ENCODE results near the gene TAC3.
"Not testable (repeated sequence)": the region's sequence is repeated elsewhere in the genome, so short reads cannot be mapped to it uniquely, and the experiment has no call there.

Gene TAC3

GRCh38 chr12:56982578-56983236 is 33.6 kb downstream of the TAC3 start:
- DNase-seq (ENCODE audit: low spot score) = not testable (repeated sequence)

- DNase-seq (ENCODE audit: low spot score) = no peak
Measured at GRCh38 chr12:56980941-56981530, 35.3 kb downstream of the TAC3 start.

DNA sequence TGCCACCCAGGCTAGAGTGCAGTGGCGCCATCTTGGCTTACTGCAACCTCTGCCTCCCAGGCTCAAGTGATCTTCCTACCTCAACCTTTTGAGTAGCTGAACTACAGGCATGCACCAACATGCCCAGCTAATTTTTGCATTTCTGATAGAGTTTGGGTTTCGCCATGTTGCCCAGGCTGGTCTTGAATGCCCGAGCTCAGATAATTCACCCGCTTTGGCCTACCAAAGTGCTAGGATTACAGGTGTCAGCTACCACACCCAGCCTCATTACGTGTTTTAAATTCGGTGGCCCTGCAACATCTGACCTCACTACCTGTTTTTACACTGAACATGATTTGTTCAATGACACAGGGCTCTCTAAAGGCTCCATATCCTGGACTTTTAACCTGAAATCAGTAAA is 36.1 kb downstream of the TAC3 start:
- DNase-seq (ENCODE audit: low spot score) = no peak

DNA sequence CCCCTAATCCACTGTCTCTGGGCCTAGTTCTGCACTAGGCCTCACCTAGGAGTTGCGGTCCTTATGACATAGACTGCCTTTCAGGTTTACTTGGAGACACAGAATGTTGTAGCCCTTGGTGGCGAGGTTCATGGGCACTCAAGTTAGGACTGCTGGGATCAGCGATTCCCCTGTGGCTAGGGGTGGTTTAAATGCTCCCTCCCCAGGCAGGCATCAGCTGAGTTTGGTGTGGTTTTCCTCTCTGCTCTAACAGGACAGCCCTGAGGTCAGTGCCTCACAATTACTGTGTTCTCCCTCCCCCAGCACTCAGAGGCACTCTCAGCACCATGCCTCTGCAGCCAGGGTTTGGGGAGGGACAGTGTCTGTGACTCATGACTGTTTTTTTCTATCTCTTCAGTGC is 36.7 kb downstream of the TAC3 start:
- DNase-seq (ENCODE audit: low spot score) = no peak

DNA sequence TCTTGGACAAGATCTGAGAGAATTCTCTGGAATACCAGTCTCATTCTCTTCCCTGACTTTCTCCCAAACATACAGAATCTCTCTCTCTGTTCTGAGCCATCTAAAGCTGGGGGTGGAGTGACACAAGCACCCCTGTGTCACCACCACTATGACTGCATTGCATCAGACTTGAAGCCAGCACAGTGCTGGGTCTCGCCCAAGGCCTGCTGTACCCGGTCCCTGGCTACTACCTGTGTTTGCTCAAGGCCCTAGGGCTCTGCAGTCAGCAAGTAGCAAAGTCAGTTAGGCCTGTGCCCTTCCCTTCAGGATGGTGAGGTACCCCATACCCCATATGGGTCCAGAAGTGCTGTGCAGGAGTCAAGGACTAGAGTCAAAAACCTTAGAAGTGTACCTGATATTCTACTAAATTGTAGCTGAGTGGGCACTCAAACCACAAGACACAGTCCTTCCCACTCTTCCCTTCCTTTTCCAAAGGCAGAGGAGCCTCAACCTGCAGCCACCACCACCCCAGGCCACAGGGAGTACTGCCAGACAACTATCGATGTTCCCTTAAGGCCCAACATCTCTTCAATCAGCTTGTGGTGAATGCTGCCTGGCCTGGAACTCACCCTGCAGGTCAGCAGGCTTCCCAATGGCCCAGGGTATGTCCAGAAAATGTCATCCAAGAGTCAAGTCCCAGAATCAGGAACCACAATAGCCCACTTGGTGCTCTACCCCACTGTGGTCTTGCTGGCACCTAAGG is 37.8 kb downstream of the TAC3 start:
- no peak for DNase-seq (ENCODE audit: low spot score)

DNA sequence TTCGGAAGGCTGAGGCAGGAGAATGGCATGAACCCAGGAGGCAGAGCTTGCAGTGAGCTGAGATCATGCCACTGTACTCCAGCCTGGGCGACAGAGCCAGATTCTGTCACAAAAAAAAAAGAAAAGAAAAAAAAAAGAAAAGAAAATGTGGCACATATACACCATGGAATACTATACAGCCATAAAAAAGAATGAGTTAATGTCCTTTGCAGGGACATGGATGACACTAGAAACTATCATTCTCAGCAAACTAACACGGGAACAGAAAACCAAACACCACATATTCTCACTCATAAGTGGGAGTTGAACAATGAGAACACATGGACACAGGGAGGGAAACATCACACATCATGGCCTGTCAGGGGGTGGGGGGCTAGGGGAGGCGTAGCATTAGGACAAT is 39.0 kb downstream of the TAC3 start:
- DNase-seq (ENCODE audit: low spot score) = not testable (repeated sequence)

DNA sequence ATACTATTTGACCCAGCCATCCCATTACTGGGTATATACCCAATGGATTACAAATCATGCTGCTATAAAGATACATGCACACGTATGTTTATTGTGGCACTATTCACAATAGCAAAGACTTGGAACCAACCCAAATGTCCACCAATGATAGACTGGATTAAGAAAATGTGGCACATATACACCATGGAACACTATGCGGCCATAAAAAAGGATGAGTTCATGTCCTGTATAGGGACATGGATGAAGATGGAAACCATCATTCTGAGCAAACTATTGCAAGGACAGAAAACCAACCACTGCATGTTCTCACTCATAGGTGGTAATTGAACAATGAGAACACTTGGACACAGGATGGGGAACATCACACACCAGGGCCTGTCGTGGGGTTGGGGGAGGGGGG is 42.1 kb downstream of the TAC3 start:
- not testable (repeated sequence) for DNase-seq (ENCODE audit: low spot score)

DNA sequence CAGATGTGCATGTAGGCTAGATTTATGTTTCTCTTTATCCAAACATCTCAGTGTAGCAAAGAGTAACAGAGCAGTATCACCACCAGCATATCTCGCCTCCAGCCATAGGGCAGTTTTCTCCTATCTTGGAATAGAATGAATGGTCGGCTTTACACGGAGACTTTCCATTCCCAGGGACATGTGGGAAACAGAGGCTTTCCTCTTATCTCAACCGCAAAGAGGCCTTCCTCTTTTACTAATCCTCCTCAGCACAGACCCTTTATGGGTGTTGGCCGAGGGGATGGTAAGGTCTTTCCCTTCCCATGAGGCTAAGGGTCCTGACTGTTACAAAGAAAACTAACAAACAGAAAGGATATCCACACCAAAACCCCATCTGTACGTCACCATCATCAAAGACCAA is 47.4 kb downstream of the TAC3 start:
- not testable (repeated sequence) for DNase-seq (ENCODE audit: low spot score)

DNA sequence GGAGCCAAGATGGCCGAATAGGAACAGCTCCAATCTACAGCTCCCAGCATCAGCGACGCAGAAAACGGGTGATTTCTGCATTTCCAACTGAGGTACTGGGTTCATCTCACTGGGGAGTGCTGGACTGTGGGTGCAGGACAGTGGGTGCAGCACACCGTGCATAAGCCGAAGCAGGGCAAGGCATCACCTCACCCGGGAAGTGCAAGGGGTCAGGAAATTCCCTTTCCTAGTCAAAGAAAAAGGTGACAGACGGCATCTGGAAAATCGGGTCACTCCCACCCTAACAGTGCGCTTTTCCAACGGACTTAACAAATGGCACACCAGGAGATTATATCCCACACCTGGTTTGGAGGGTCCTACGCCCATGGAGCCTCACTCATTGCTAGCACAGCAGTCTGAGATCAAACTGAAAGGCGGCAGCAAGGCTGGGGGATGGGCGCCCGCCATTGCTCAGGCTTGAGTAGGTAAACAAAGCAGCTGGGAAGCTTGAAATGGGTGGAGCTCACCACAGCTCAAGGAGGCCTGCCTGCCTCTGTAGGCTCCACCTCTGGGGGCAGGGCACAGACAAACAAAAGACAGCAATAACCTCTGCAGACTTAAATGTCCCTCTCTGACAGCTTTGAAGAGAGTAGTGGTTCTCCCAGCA is 50.2 kb downstream of the TAC3 start:
- DNase-seq (ENCODE audit: low spot score) = not testable (repeated sequence)

GRCh38 chr12:56965124-56965523 is 51.2 kb downstream of the TAC3 start:
- not testable (repeated sequence) for DNase-seq (ENCODE audit: low spot score)

GRCh38 chr12:56963557-56963956 is 52.8 kb downstream of the TAC3 start:
- DNase-seq (ENCODE audit: low spot score) = not testable (repeated sequence)

DNA sequence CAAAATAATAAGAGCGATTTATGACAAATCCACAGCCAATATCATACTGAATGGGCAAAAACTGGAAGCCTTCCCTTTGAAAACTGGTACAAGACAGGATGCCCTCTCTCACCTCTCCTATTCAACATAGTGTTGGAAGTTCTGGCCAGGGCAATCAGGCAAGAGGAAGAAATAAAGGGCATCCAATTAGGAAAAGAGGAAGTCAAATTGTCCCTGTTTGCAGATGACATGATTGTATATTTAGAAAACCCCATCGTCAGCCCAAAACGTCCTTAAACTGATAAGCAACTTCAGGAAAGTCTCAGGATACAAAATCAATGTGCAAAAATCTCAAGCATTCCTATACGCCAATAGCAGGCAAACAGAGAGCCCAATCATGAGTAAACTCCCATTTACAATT is 54.1 kb downstream of the TAC3 start:
- DNase-seq (ENCODE audit: low spot score) = not testable (repeated sequence)
